AG09309 (cell line): Measurements from ENCODE around the gene URGCP.

ENCODE experiments used
- DNase-seq: peaks from one replicate; pipeline ENCODE4 v3.0.0-alpha.2; 2010; ENCODE audit warnings: low read depth
- H3K4me3 ChIP-seq: 2 replicates; pipeline ENCODE4 v1.5.1; 2011; ENCODE audit warnings: mild to moderate bottlenecking, low read depth, low read length, moderate library complexity; ENCODE audit not compliant: control insufficient read depth
- CTCF ChIP-seq: IDR thresholded peaks from 2 replicates; pipeline ENCODE4 v1.5.1; 2011; ENCODE audit warnings: mild to moderate bottlenecking, low read depth, low read length, inconsistent platforms; ENCODE audit not compliant: insufficient read depth, control insufficient read depth; ENCODE audit errors: missing control alignments

URGCP gene

GRCh38 chr7:43943417-43944187, 37.2 kb upstream of the URGCP start:
- DNase-seq, result no peak
- TF ChIP-seq CTCF, result no peak
- H3K4me3 ChIP-seq, result no peak overlapping the region

GRCh38 chr7:43942997-43943396, 36.6 kb upstream of the URGCP start:
- DNase-seq, result no peak
- H3K4me3 ChIP-seq, result no peak overlapping the region
- TF ChIP-seq CTCF, result no peak

- no peak overlapping the region for H3K4me3 ChIP-seq
- no peak for TF ChIP-seq CTCF
- no peak for DNase-seq
Observed at GRCh38 chr7:43942250-43942649, 35.9 kb upstream of the URGCP start.

GRCh38 chr7:43938892-43939482, 32.6 kb upstream of the URGCP start:
- TF ChIP-seq CTCF, result no peak
- no peak for DNase-seq
- H3K4me3 ChIP-seq, result no peak overlapping the region

- TF ChIP-seq CTCF, result no peak
- no peak overlapping the region for H3K4me3 ChIP-seq
- DNase-seq, result no peak
Observed at GRCh38 chr7:43937444-43937843, 31.0 kb upstream of the URGCP start.

GRCh38 chr7:43933902-43934560, 27.6 kb upstream of the URGCP start:
- no peak overlapping the region for H3K4me3 ChIP-seq
- DNase-seq, result no peak
- no peak for TF ChIP-seq CTCF
